ENCODE data around the gene SLC25A19.

GRCh38 chr17:75228847-75229246 lies 60.4 kb downstream of the SLC25A19 start:
- TF ChIP-seq CTCF (IDR thresholded peaks at IDR 0.05), result no peak
- no peak for TF ChIP-seq POLR2A (IDR thresholded peaks at IDR 0.05)

Data from uterus (tissue), 2 donors.